Cardiac muscle cell (in vitro differentiated cells and primary cell): ENCODE data around the gene SMIM17. TPM values are rescaled to one million over a fixed set of nuclear protein-coding genes. Genes with fewer than 3 reads are reported as not detected.

Experiments used
- DNase-seq, 2 donors: peaks; one replicate each; pipeline versions ENCODE4 v3.0.0 to v3.0.0-alpha.2; 2010 to 2017; ENCODE audit warnings: low read depth in 1 of 2, low spot score in 1 of 2
- H3K27ac ChIP-seq: fragments of 200-600 bp; sonication (generic); 2 replicates; pipeline ENCODE4 v1.5.1; 2016
- H3K27me3 ChIP-seq: fragments of 200-600 bp; sonication (generic); 2 replicates; pipeline ENCODE4 v1.6.0; 2016; ENCODE audit warnings: control low read depth
- H3K36me3 ChIP-seq: fragments of 200-600 bp; sonication (generic); 2 replicates; pipeline ENCODE4 v1.5.1; 2016; ENCODE audit warnings: control low read depth
- H3K4me1 ChIP-seq: fragments of 200-600 bp; sonication (generic); 2 replicates; pipeline ENCODE4 v1.8.1; 2017; ENCODE audit warnings: low read depth, mild to moderate bottlenecking, mixed run types
- H3K4me3 ChIP-seq: fragments of 200-600 bp; sonication (generic); 2 replicates; pipeline ENCODE4 v1.5.1; 2016; ENCODE audit warnings: mild to moderate bottlenecking
- H3K9me3 ChIP-seq: fragments of 200-600 bp; sonication (generic); 2 replicates; pipeline ENCODE4 v1.5.1; 2017; ENCODE audit warnings: low read depth, mild to moderate bottlenecking, control low read depth
- polyA plus RNA-seq: library from polyadenylated mRNA; unstranded; fragments of >200 nt; fragmentation: Nextera tagmentation; extraction: Ambion mirVana; gene quantifications from 2 replicates; pipeline ENCODE4 v1.2.1, GENCODE V29; 2016
- total RNA-seq: library from RNA; depleted of rRNA; stranded (reverse); fragments of >200 nt; gene quantifications from 2 replicates; pipeline ENCODE4 v1.2.3, GENCODE V29; 2016
- TF ChIP-seq, protein P1 (sequence below): IDR thresholded peaks from 2 replicates; pipeline ENCODE4 v1.5.1; 2012; ENCODE audit warnings: low read depth, mild to moderate bottlenecking, low read length

The SMIM17 gene
- total and polyA plus RNA-seq, 2 experiments from 2014 or later = 0.72 to 1.4 TPM

DNA sequence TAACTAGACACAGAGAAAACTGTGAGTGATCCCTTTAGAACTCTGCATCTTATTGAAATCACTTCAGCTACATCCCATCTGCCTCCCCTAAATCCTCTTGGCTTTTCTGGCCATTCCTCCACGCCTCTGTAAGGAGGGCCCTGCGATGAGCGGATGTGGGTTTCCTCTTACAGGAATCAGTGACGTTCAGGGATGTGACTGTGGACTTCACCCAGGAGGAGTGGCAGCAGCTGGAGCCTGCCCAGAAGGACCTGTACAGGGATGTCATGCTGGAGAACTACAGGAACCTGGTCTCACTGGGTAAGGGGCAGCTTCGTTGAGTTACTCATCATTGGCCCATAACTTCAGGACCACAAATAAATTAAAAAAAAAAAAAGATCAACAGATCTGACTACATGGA is 29.3 kb upstream of the SMIM17 start:
- Histone ChIP-seq H3K9me3 (no peaks in the 10 kb centered on the region), H3K4me3 (no peak overlapping the region), H3K36me3 (no peaks in the 10 kb centered on the region), H3K27ac (no peak overlapping the region), H3K27me3 (no peaks in the 10 kb centered on the region), H3K4me1 (no peaks in the 10 kb centered on the region)
- TF ChIP-seq, protein P1, sequence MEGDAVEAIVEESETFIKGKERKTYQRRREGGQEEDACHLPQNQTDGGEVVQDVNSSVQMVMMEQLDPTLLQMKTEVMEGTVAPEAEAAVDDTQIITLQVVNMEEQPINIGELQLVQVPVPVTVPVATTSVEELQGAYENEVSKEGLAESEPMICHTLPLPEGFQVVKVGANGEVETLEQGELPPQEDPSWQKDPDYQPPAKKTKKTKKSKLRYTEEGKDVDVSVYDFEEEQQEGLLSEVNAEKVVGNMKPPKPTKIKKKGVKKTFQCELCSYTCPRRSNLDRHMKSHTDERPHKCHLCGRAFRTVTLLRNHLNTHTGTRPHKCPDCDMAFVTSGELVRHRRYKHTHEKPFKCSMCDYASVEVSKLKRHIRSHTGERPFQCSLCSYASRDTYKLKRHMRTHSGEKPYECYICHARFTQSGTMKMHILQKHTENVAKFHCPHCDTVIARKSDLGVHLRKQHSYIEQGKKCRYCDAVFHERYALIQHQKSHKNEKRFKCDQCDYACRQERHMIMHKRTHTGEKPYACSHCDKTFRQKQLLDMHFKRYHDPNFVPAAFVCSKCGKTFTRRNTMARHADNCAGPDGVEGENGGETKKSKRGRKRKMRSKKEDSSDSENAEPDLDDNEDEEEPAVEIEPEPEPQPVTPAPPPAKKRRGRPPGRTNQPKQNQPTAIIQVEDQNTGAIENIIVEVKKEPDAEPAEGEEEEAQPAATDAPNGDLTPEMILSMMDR = no peak
- DNase-seq = no peak

DNA sequence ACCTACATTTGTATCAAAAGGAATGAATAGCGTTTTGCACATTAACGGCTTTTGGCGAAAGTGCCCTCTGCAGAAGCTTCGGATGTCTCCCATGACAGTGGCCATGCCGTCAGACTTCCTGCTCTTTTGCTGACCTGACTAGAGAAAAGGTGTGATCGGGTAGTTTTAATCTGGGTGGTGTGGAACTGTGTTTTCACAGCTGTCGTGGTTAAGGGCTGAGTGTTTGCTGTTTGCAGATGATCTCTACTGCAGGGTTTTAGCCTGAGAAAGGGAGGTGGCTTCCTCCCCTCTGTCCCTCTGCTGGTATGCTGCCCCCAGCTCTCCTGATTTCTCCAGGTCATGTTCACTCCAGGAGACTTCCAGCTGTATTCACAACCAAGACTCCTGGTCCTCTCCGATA is 25.4 kb upstream of the SMIM17 start:
- Histone ChIP-seq H3K27ac (no peak overlapping the region), H3K27me3 (no peaks in the 10 kb centered on the region), H3K36me3 (peaks cover 6% of the 10 kb centered on the region), H3K4me3 (no peak overlapping the region), H3K4me1 (no peaks in the 10 kb centered on the region), H3K9me3 (no peaks in the 10 kb centered on the region)
- DNase-seq = no peak
- TF ChIP-seq, protein P1 = no peak

DNA sequence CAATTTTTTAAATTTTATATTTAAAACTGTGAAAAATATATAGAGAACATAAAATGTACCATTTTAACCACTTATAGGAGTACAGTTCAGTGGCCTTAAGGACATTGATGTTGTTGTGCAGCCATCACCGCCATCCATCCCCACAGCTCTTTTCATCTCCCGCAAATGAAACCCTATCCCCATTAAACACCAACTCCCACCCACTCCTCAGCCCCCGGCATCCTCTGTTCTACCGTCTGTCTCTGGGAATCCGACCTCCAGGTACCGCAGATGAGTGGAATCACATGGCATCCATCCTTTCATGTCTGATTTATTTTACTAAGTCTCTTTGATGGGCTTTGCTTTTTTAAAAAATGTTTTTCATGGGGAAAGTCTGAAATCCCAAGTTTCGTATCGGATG is 23.8 kb upstream of the SMIM17 start:
- Histone ChIP-seq H3K4me1 (no peaks in the 10 kb centered on the region), H3K9me3 (no peaks in the 10 kb centered on the region), H3K27me3 (no peaks in the 10 kb centered on the region), H3K4me3 (no peak overlapping the region), H3K27ac (no peak overlapping the region), H3K36me3 (peaks cover 16% of the 10 kb centered on the region)
- no peak for DNase-seq
- TF ChIP-seq, protein P1 = no peak

DNA sequence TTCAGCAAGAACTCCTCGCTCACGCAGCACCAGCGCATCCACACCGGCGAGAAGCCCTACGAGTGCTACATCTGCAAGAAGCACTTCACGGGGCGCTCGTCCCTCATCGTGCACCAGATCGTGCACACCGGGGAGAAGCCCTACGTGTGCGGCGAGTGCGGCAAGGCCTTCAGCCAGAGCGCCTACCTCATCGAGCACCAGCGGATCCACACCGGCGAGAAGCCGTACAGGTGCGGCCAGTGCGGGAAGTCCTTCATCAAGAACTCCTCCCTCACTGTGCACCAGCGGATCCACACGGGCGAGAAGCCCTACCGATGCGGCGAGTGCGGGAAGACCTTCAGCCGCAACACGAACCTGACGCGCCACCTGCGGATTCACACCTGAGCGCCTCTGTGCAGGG is 20.6 kb upstream of the SMIM17 start:
- H3K4me1 ChIP-seq = no peaks in the 10 kb centered on the region
- H3K27me3 ChIP-seq = no peaks in the 10 kb centered on the region
- H3K27ac ChIP-seq = no peak overlapping the region
- no peak for DNase-seq
- peaks cover 16% of the 10 kb centered on the region for H3K36me3 ChIP-seq
- no peak overlapping the region for H3K4me3 ChIP-seq
- no peaks in the 10 kb centered on the region for H3K9me3 ChIP-seq
- TF ChIP-seq, protein P1 = no peak

DNA sequence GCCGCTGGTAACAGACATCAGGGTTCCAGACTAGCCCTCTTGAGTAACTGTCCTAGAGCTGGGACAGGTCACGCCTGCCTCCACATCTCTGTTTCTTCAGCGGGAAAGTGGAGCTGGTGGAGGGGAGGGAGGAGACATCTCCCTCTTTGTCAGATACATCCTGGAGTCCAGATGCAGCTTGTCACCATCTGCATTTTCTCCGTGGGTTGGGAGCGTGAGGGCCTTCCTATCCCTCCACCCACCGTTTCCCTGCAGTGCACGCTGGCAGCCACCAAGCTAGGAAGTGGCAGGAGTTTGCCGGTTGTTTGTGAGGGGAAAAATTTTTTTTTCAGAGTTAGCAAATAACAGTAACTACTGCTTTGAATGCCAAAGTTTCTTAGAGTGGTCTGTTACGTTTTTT is 20.0 kb upstream of the SMIM17 start:
- TF ChIP-seq, protein P1 = no peak
- no peak overlapping the region for H3K4me3 ChIP-seq
- no peak for DNase-seq

DNA sequence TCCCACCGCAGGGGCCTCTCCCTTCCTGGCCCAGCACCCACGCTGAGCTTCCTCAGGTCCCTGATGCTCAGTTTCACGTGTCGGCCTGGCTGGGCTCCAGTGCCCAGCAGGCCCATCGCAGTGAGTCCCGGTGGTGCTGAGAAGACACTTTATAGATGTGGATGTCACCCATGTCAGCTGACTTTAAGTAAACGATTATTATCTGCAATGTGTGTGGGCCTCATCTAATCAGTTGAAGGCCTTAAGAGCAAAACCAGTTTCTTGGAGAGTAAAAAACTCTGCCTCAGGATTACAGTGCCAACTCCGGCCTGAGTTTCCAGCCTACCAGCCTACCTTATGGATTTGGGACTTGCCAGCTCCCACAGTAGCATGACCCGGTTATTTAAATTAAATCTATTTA is 17.3 kb upstream of the SMIM17 start:
- Histone ChIP-seq H3K4me1 (no peaks in the 10 kb centered on the region), H3K27me3 (no peaks in the 10 kb centered on the region), H3K9me3 (no peaks in the 10 kb centered on the region), H3K36me3 (peaks cover 16% of the 10 kb centered on the region), H3K4me3 (no peak overlapping the region), H3K27ac (no peak overlapping the region)
- TF ChIP-seq, protein P1 = no peak
- DNase-seq = no peak

More for the DNA sequence above, 20.0 kb upstream of the SMIM17 start:
- Histone ChIP-seq H3K36me3 (peaks cover 16% of the 10 kb centered on the region), H3K27ac (no peak overlapping the region), H3K9me3 (no peaks in the 10 kb centered on the region), H3K27me3 (no peaks in the 10 kb centered on the region), H3K4me1 (no peaks in the 10 kb centered on the region)
